ENCODE results near the gene CACNG6.
"Not testable (repeated sequence)": the region's sequence is repeated elsewhere in the genome, so short reads cannot be mapped to it uniquely, and the experiment has no call there.

Gene CACNG6

DNA sequence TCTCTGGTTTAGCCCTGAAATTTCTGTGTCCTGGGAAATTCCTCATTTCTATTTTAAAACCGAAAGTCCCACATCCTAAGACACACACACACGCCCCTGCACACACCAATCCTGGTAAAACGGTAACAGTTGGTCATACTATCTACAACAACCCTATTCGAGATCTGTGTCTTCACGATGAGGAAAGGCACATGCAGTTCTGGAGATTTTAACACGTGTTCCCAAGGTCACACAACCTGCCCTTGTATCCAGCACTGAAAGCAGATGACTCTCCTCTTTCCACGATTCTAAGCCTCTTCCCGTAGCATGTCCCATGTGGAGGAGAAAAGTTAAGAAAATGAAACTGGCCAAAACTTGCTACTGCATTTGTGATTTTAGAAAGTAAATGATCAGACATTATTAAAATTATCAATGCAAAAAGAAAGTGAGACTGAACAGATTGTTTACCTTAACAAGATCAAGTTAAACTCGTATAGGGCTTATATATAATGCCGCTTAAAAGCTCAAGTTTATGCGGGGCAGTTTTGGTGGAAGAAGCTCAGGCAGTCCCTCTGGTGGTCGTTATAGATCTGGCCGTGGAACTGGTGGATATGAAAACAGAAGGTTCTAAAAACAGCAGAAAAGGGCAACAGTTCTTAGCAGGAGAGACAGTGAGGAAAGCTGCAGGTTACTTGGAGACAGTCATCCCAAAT lies 39.6 kb downstream of the CACNG6 start:
- TF ChIP-seq TAF1 (IDR thresholded peaks at IDR 0.05; ENCODE audit: borderline replicate concordance, low read depth, low read length) (no peak), POLR2A (IDR thresholded peaks at IDR 0.05; ENCODE audit: low read depth, low read length) (no peak), POLR2AphosphoS5 (IDR thresholded peaks at IDR 0.05; ENCODE audit: low read depth, low read length) (no peak)
- FAIRE-seq (no peak), DNase-seq (ENCODE audit: insufficient read length) (no peak)

DNA sequence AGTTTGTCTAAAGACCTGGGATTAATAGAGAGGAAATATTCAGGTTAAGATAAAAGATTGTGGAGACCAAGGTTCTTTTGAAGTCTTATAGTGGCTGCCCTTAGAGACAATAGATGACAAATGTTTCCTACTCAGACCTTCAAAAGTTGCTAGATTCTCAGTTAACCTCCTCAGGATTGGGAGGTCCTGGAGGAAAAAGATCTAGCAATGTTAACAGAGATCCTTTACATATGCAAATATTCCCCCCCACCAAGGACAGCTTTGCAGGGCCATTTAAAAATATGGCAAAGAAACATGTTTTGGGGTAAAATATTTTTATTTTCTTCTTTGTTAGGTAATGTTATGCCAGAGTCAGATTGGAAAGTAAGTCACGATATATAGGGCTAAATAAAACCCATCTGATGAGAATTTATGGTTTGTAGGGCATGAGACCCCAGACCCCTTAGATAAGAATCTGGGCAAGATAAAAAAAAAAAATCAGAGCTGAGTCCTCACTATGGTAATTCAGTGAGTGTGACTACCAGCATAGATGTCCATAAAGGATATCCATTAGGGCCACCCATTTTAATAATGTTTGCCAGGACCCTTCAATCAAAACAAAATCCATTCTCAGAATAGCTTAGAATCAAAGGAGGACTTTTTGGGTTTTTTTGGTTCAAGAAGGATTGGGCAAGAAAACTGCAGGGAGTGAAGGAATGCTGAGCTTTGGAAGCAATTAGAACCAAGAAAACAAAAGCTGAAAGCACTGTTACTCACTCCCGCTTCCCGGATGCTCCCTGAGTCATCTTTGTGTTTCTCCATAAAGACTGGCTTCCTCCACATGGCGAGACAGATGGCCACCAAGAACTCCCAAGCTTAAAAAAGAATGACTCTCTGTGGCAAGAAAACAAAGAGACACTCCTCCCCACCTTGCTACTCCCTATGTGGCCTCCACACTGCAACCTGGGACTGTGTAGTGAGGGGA lies 44.1 kb downstream of the CACNG6 start:
- DNase-seq (ENCODE audit: insufficient read length) (no peak), FAIRE-seq (no peak)
- TF ChIP-seq POLR2AphosphoS5 (IDR thresholded peaks at IDR 0.05; ENCODE audit: low read depth, low read length) (no peak), POLR2A (IDR thresholded peaks at IDR 0.05; ENCODE audit: low read depth, low read length) (no peak), TAF1 (IDR thresholded peaks at IDR 0.05; ENCODE audit: borderline replicate concordance, low read depth, low read length) (no peak)

DNA sequence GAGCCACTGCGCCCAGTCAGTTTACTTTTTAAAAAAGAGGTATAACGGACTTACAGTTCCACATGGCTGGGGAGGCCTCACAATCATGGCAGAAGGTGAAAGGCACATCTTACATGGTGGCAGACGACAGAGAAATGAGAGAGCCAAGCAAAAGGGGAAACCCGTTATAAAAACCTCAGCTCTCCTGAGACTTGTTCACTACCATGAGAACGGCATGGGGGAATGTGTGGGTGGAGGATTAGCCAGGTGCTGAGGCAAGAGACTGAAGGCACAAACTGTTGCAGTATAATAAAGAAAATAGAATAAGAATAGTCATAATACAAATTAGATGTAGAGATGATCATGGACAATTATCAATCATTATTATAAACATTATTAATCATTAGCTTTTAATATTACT lies 45.1 kb downstream of the CACNG6 start:
- FAIRE-seq: not testable (repeated sequence)

DNA sequence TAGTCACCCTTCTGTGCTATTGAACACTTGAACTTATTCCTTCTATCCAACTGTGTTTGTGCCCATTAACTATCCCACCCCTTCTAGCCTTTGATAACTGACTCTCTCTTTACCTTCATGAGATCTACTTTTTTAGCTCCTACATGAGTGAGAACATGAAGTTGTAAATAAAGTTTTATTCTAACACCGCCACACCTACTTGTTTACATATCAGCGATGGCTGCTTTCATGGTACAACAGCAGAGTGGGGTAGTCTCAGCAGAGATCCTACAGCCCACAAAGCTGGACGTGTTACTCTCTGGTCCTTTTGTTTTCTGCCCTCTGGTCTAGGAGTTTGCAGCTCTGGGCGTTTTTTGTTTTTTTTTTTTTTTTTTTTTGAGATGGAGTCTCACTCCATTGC lies 48.6 kb downstream of the CACNG6 start:
- DNase-seq (ENCODE audit: insufficient read length): no peak
- no peak for FAIRE-seq
- no peak for TF ChIP-seq POLR2A (IDR thresholded peaks at IDR 0.05; ENCODE audit: low read depth, low read length)
- TF ChIP-seq POLR2AphosphoS5 (IDR thresholded peaks at IDR 0.05; ENCODE audit: low read depth, low read length): no peak
- no peak for TF ChIP-seq TAF1 (IDR thresholded peaks at IDR 0.05; ENCODE audit: borderline replicate concordance, low read depth, low read length)

More for the DNA sequence above, 45.1 kb downstream of the CACNG6 start:
- not testable (repeated sequence) for DNase-seq (ENCODE audit: insufficient read length)

DNA sequence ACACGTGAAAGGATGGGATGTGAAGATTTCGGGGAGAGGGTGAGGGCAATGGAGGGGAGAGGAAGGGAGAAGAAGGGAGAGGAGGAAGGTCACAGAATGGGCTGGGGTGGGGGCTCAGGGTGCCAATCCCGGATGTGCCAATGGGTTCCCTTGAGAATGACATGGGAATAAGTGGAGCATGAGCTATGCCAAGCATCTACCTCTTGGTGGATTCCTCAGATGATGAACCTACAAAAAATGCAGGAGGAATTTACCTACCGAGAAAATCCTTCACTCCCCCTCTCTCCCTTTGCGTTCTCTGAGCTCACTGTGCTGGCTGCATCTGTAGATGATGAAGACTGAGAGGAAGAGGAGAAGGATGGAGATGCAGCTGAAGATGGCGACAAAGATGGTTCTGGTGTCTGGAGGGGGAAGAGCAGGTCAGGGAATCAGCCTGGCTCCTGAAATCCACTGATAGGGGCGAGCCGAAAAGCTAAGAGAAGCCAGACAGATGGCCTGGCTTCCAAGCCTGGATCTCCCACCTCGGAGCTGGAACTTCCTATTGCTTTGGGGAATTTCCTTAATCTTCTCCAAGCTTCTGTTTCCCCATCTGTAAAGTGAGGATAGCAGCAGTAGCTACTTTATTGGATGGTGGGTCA lies 50.7 kb downstream of the CACNG6 start:
- DNase-seq (ENCODE audit: insufficient read length) (no peak), FAIRE-seq (no peak)
- TF ChIP-seq TAF1 (IDR thresholded peaks at IDR 0.05; ENCODE audit: borderline replicate concordance, low read depth, low read length) (no peak), POLR2AphosphoS5 (IDR thresholded peaks at IDR 0.05; ENCODE audit: low read depth, low read length) (no peak), POLR2A (IDR thresholded peaks at IDR 0.05; ENCODE audit: low read depth, low read length) (no peak)

DNA sequence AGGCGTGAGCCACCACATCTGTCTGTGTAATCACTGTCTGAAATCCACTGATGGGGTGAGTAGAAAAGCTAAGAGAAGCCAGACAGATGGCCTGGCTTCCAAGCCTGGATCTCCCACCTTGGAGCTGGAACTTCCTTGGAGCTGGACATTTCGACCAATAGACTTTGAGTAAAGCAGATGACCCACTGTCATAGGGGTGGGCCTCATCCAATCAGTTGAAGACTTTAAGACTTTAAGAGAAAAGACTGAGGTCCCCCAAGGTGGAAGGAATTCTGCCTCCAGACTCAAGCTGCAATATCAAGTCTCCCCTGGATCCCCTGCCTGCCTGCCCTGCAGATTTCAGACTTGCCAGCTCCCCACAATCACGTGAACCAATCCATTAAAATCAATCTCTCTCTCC lies 51.6 kb downstream of the CACNG6 start:
- DNase-seq (ENCODE audit: insufficient read length) (no peak), FAIRE-seq (no peak)
- TF ChIP-seq POLR2A (IDR thresholded peaks at IDR 0.05; ENCODE audit: low read depth, low read length): no peak
- no peak for TF ChIP-seq POLR2AphosphoS5 (IDR thresholded peaks at IDR 0.05; ENCODE audit: low read depth, low read length)
- TF ChIP-seq TAF1 (IDR thresholded peaks at IDR 0.05; ENCODE audit: borderline replicate concordance, low read depth, low read length): no peak

DNA sequence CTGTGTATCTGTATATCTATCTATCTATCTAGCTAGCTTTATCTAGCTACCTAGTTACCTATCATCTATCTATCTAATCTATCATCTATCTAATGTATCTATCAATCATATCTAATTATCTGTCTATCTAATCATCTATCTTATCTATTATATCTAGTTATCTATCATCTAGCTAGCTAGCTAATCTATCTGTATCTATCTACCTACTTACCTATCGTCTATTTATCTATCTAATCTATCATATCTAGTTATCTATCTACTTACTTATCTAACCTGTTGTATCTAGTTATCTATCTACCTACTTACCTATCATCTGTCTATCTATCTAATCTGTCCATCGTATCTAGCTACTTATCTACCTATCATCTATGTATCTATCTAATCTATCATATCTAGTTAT lies 54.3 kb downstream of the CACNG6 start:
- TF ChIP-seq POLR2AphosphoS5 (IDR thresholded peaks at IDR 0.05; ENCODE audit: low read depth, low read length) (no peak), POLR2A (IDR thresholded peaks at IDR 0.05; ENCODE audit: low read depth, low read length) (no peak), TAF1 (IDR thresholded peaks at IDR 0.05; ENCODE audit: borderline replicate concordance, low read depth, low read length) (no peak)
- DNase-seq (ENCODE audit: insufficient read length) (no peak), FAIRE-seq (no peak)

DNA sequence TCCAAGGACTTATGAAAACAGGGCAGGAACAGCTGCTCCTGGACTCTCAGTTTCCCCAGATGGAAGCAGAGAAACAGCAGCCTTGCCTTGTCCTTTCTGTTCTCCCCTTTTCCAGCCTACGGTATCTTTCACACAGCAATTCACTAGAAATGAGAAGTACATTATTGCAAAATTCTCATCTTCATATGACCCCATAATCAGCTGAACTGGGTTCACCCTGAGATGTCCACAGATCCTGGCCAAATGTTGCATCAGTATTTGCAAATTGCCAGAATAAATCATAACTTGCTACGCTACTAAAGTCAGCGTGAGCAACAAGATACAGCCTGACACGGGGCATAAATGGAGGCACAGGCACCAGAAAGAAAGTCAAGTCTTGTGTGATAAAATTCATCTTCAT lies 56.2 kb downstream of the CACNG6 start:
- no peak for TF ChIP-seq TAF1 (IDR thresholded peaks at IDR 0.05; ENCODE audit: borderline replicate concordance, low read depth, low read length)
- no peak for TF ChIP-seq POLR2AphosphoS5 (IDR thresholded peaks at IDR 0.05; ENCODE audit: low read depth, low read length)
- TF ChIP-seq POLR2A (IDR thresholded peaks at IDR 0.05; ENCODE audit: low read depth, low read length): no peak
- no peak for FAIRE-seq
- DNase-seq (ENCODE audit: insufficient read length): no peak
